ENCODE data around the gene NDOR1.

NDOR1 gene

GRCh38 chr9:137227853-137228505 is 22.5 kb downstream of the NDOR1 start:
- in situ Hi-C loops (cut with MboI; ENCODE audit: low sequenced_read_pairs): loop anchor here (5.0 kb wide), 1 partner anchor 106 kb away; no protein-coding TSS in a partner anchor

- in situ Hi-C loops (cut with MboI; ENCODE audit: low sequenced_read_pairs): loop anchor here (5.0 kb wide), 1 partner anchor 106 kb away; no protein-coding TSS in a partner anchor
Measured at GRCh38 chr9:137228506-137228967, 23.0 kb downstream of the NDOR1 start.

GRCh38 chr9:137228968-137229896 is 23.7 kb downstream of the NDOR1 start:
- in situ Hi-C loops (cut with MboI; ENCODE audit: low sequenced_read_pairs): loop anchor here (5.0 kb wide), 1 partner anchor 107 kb away; no protein-coding TSS in a partner anchor

- in situ Hi-C loops (cut with MboI; ENCODE audit: low sequenced_read_pairs): loop anchor here (5.0 kb wide), 1 partner anchor 108 kb away; no protein-coding TSS in a partner anchor
Measured at GRCh38 chr9:137229903-137230704, 24.6 kb downstream of the NDOR1 start.

- in situ Hi-C loops (cut with MboI; ENCODE audit: low sequenced_read_pairs): no loop called here
Measured at GRCh38 chr9:137230705-137231371, 25.3 kb downstream of the NDOR1 start, which contains the start of gene SLC34A3. SLC34A3 (plus strand) TSS chr9:137230901; CDS start chr9:137231703, 802 bp downstream.

GRCh38 chr9:137231372-137232039 is 26.0 kb downstream of the NDOR1 start:
- in situ Hi-C loops (cut with MboI; ENCODE audit: low sequenced_read_pairs): no loop called here

- in situ Hi-C loops (cut with MboI; ENCODE audit: low sequenced_read_pairs): no loop called here
Measured at GRCh38 chr9:137232101-137232500, 26.6 kb downstream of the NDOR1 start.

- in situ Hi-C loops (cut with MboI; ENCODE audit: low sequenced_read_pairs): no loop called here
Measured at GRCh38 chr9:137232510-137232909, 27.0 kb downstream of the NDOR1 start.

- in situ Hi-C loops (cut with MboI; ENCODE audit: low sequenced_read_pairs): no loop called here
Measured at GRCh38 chr9:137233143-137233980, 27.9 kb downstream of the NDOR1 start.

GRCh38 chr9:137234055-137234697 is 28.7 kb downstream of the NDOR1 start:
- in situ Hi-C loops (cut with MboI; ENCODE audit: low sequenced_read_pairs): no loop called here

GRCh38 chr9:137234758-137235423 is 29.4 kb downstream of the NDOR1 start:
- in situ Hi-C loops (cut with MboI; ENCODE audit: low sequenced_read_pairs): no loop called here

GRCh38 chr9:137235424-137236237 is 30.1 kb downstream of the NDOR1 start:
- in situ Hi-C loops (cut with MboI; ENCODE audit: low sequenced_read_pairs): no loop called here

GRCh38 chr9:137236238-137236935 is 30.9 kb downstream of the NDOR1 start:
- in situ Hi-C loops (cut with MboI; ENCODE audit: low sequenced_read_pairs): no loop called here

- in situ Hi-C loops (cut with MboI; ENCODE audit: low sequenced_read_pairs): no loop called here
Measured at GRCh38 chr9:137236936-137237421, 31.5 kb downstream of the NDOR1 start.

GRCh38 chr9:137237759-137238726 is 32.5 kb downstream of the NDOR1 start:
- in situ Hi-C loops (cut with MboI; ENCODE audit: low sequenced_read_pairs): no loop called here

Data from HL-60/S4 (cell line).